Activated CD4-positive, alpha-beta T cell treated with anti-CD3 and anti-CD28 coated beads, Interleukin-2, amount 10 ng/mL, durations not matched to agents 7 days and 5 days (primary cell): ENCODE data around the gene CD300C. TPM values are rescaled to one million over a fixed set of nuclear protein-coding genes. Genes with fewer than 3 reads are reported as not detected.

Experiments
- CTCF ChIA-PET: fragments of 350-600 bp; sonication (Branson Sonifier 250); formaldehyde crosslinking; loops from one replicate; lab custom pipeline; 2021; ENCODE audit warnings: antibody characterized with exemption; lab: Charles Lee
- POLR2A ChIA-PET: fragments of 350-600 bp; sonication (Branson Sonifier 250); formaldehyde crosslinking; loops from one replicate; lab custom pipeline; 2021; ENCODE audit warnings: antibody characterized with exemption; lab: Charles Lee
- DNase-seq: peaks from one replicate; pipeline ENCODE4 v3.0.0-alpha.2; 2020
- H3K27ac Mint-ChIP-seq: one replicate; pipeline ENCODE4 v1.8.0; 2021; ENCODE audit warnings: mild to moderate bottlenecking, moderate library complexity, mixed read lengths
- H3K27me3 Mint-ChIP-seq: one replicate; pipeline ENCODE4 v1.8.0; 2021; ENCODE audit warnings: mixed read lengths
- H3K36me3 Mint-ChIP-seq: one replicate; pipeline ENCODE4 v1.8.0; 2021; ENCODE audit warnings: low read depth, mixed read lengths
- H3K4me1 Mint-ChIP-seq: one replicate; pipeline ENCODE4 v1.8.0; 2021; ENCODE audit warnings: mixed read lengths
- H3K4me3 Mint-ChIP-seq: one replicate; pipeline ENCODE4 v1.8.0; 2021; ENCODE audit warnings: mild to moderate bottlenecking, moderate library complexity, mixed read lengths
- H3K9me3 Mint-ChIP-seq: one replicate; pipeline ENCODE4 v1.8.0; 2021; ENCODE audit warnings: mixed read lengths
- total RNA-seq, 2 experiments: library from RNA; stranded (reverse); gene quantifications; one replicate each; pipeline ENCODE4 v1.2.3, GENCODE V29; 2021

Gene CD300C
- total RNA-seq, 2 experiments from 2014 or later: 0.52 to 0.57 TPM

DNA sequence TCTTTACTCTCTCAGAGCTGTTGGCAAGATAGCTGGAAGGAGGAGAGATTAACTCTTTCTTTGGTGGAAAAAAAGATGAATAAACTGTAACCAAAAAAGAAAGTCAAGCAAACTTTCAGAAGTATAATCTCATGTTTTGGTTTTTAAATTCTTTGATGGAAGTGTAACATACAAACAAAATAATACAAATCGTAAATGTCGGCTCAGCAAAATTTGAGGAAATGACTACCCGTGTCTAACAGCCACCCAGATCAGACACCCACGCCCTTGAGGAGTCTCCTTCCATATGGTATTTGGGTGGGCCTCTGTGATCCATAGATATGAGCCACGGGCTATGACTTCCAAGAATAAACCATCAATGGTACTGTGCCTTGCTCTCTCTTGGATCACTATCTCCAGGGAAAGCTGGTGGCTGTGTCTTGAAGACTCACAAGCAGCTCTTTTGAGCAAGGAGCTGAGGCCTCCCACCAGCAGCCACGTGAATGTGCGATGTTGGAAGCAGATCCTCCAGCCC is 9.6 kb upstream of the CD300C start:
- POLR2A ChIA-PET: no interaction called here
- peaks cover 6% of the 10 kb centered on the region for H3K27me3 Mint-ChIP-seq
- peaks cover 12% of the 10 kb centered on the region for H3K9me3 Mint-ChIP-seq
- H3K36me3 Mint-ChIP-seq: peaks cover 7% of the 10 kb centered on the region
- H3K4me3 Mint-ChIP-seq: no peak overlapping the region
- CTCF ChIA-PET: interaction anchor here (0.8 kb wide), 1 partner anchor 10 kb away, joined by 3 read pairs; the partner anchor contains the start of gene CD300C
- no peak for DNase-seq
- H3K27ac Mint-ChIP-seq: peak overlapping the region; percentile 9
- peaks cover 34% of the 10 kb centered on the region for H3K4me1 Mint-ChIP-seq

DNA sequence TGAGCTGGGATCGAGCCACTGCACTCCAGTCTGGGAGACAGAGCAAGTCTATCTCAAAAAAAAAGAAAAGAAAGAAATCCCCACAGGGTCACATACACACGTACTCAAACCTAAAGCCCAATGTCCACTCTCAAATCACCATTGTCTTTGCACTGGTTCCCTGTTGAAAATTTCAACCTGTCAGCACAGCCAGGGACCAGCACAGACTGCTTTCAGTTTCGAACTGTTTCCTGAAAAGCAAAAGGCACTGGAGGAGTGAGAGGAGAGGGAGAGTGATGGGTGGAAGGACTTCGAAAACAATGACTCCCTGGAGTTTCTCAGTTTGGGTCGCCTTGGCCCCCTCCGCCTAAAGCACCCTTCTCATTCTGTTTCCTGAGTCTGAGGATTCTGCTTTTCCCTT is 9.0 kb upstream of the CD300C start:
- peaks cover 6% of the 10 kb centered on the region for H3K27me3 Mint-ChIP-seq
- peaks cover 12% of the 10 kb centered on the region for H3K9me3 Mint-ChIP-seq
- ChIA-PET CTCF (no interaction called here), POLR2A (no interaction called here)
- H3K36me3 Mint-ChIP-seq: peaks cover 7% of the 10 kb centered on the region
- DNase-seq: no peak
- no peak overlapping the region for H3K4me3 Mint-ChIP-seq
- H3K4me1 Mint-ChIP-seq: peaks cover 34% of the 10 kb centered on the region
- peak overlapping the region; percentile 9 for H3K27ac Mint-ChIP-seq

DNA sequence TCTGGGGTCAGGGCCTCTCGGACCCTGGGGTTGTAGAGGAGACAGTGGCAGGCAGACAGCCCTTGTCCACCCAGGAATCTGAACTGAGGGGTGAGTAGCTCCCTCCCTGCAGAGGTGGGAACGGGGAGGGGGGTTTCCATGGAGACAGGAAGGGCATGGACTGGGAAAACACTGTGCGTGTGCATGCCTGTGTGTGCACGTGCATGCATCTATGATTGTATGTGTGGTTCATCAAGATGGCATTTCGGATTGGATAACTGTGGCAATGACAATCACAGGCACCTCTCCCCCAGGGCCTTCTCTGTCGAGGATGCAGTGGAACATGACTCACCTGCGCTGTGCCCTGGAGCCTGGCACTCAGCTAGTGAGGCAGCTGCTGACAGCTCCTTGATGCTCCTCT is 6.1 kb upstream of the CD300C start:
- CTCF ChIA-PET: no interaction called here
- H3K9me3 Mint-ChIP-seq: peaks cover 3% of the 10 kb centered on the region
- H3K27ac Mint-ChIP-seq: no peak overlapping the region
- peaks cover 2% of the 10 kb centered on the region for H3K36me3 Mint-ChIP-seq
- DNase-seq: no peak
- H3K4me3 Mint-ChIP-seq: no peak overlapping the region
- H3K4me1 Mint-ChIP-seq: peaks cover 26% of the 10 kb centered on the region
- H3K27me3 Mint-ChIP-seq: peaks cover 6% of the 10 kb centered on the region
- POLR2A ChIA-PET: no interaction called here

DNA sequence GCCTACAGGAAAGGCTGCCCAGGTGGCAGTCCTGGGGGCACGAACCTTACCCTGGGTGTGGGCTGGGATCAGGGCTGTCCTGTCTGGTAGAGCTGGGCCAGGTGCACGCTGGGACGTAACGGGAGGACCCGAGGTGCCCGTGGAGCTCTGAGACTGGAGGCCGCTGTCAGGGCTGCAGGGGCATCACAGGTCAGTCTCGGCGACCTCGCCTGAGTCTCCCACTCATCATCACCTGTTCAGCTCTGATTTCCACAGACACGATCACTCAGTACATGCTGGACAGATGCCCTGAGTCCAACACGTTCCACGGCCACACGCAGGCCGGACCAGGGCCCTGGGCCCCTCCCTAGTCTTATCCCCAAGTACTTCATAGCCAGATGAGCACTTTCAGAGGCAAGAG is 4.7 kb upstream of the CD300C start:
- CTCF ChIA-PET: no interaction called here
- Mint-ChIP-seq H3K4me3 (no peak overlapping the region), H3K9me3 (no peaks in the 10 kb centered on the region), H3K36me3 (no peaks in the 10 kb centered on the region), H3K4me1 (peaks cover 39% of the 10 kb centered on the region), H3K27me3 (peaks cover 6% of the 10 kb centered on the region), H3K27ac (no peak overlapping the region)
- POLR2A ChIA-PET: no interaction called here
- no peak for DNase-seq

DNA sequence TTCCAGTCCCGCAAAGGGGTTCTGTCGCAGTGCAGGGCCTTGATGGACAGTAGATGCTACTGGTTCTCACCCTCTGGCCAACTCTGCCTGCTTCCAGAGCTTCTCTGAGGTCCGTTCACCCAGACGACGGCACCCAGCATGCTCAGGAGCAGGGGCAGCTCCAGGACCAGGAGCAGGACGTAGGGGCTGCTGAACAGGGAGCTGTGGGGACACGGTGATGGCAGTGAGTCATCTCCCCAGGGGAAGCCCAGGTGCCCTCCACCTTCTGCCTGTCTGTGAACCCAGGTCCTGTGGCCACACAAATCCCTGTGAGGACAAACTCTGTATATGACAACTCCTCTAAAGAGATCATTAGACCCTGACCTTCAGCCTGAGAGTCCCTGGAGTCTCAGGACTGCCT is 3.4 kb upstream of the CD300C start:
- no peak overlapping the region for H3K4me3 Mint-ChIP-seq
- no peak overlapping the region for H3K27ac Mint-ChIP-seq
- no peaks in the 10 kb centered on the region for H3K36me3 Mint-ChIP-seq
- peaks cover 6% of the 10 kb centered on the region for H3K27me3 Mint-ChIP-seq
- peaks cover 41% of the 10 kb centered on the region for H3K4me1 Mint-ChIP-seq
- ChIA-PET POLR2A (no interaction called here), CTCF (interaction anchor here (0.5 to 2.0 kb wide), 3 partner anchors 10 to 324 kb away, joined by 3 to 4 read pairs (median 3); no protein-coding TSS in a partner anchor)
- DNase-seq: no peak
- H3K9me3 Mint-ChIP-seq: no peaks in the 10 kb centered on the region

DNA sequence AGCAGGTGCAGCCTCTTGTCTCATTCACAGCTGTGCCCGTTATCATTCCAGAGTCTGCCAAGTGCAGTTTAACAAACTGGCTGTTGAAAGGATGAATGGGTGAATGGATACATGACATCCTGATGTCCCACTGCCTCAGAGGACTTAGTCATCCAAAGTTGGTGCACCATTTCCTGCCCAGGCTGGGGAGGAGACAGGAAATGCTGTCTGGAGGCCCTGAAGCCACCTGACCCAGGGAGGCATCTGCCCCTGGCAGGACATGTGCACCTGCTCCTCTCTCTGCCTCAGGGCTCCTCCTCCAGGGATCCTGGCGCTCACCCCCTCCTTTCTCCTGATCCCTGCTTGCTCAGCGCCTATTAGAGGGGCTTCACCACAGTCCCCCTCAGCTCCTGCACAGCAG is 1.8 kb upstream of the CD300C start:
- no peaks in the 10 kb centered on the region for H3K36me3 Mint-ChIP-seq
- H3K4me1 Mint-ChIP-seq: peaks cover 42% of the 10 kb centered on the region
- DNase-seq: peak; percentile 50
- H3K4me3 Mint-ChIP-seq: no peak overlapping the region
- CTCF ChIA-PET: interaction anchor here (2.0 kb wide), 1 partner anchor 8 kb away, joined by 4 read pairs; no protein-coding TSS in a partner anchor
- peak overlapping the region; percentile 80 for H3K27ac Mint-ChIP-seq
- no peaks in the 10 kb centered on the region for H3K9me3 Mint-ChIP-seq
- POLR2A ChIA-PET: no interaction called here
- H3K27me3 Mint-ChIP-seq: no peaks in the 10 kb centered on the region

DNA sequence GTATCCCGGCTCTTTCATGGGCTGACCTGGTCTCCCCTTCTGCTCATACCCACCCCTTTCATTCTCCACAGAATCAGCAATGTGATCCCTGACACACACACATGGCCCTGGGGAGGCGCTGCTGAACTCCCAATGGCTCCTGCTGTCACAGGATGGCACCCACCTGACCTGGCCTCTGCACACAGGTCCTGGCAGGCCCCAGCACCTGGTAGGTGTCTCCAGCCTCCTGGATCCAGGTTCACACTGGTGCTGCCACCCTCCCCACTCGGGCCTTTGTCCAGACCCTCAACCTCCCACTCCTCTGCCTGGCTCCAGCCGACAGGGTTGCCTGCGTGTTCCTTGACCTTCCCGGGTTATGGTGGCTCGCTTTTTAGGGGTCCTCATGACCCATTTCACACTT is 1.3 kb upstream of the CD300C start:
- Mint-ChIP-seq H3K27ac (peak overlapping the region; percentile 80), H3K36me3 (no peaks in the 10 kb centered on the region), H3K9me3 (no peaks in the 10 kb centered on the region), H3K4me1 (peaks cover 42% of the 10 kb centered on the region), H3K4me3 (no peak overlapping the region), H3K27me3 (no peaks in the 10 kb centered on the region)
- DNase-seq: no peak
- POLR2A ChIA-PET: no interaction called here
- CTCF ChIA-PET: no interaction called here

DNA sequence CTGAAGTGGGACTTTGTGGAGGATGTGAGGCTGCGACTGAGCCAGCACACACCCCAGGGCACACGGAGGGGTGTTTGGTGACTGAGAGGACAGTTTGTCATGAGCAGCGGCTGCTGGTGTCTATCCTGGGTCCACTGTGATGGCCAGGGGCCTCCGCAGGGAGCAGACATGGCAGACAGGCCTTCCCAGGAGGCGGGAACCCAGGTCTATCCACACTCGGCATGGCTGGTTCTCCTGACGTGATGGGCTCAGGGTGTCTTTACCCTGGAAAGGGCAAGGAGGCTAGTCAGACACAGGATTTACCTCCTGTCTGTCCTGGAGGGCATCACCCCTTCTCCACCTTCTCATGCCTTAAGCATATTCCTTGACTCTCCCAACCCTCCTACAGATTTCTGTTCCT is 671 bp upstream of the CD300C start:
- peak overlapping the region; percentile 47 for H3K27ac Mint-ChIP-seq
- ChIA-PET POLR2A (no interaction called here), CTCF (interaction anchor here (0.7 kb wide), 1 partner anchor 89 kb away, joined by 4 read pairs; no protein-coding TSS in a partner anchor)
- H3K4me3 Mint-ChIP-seq: no peak overlapping the region
- H3K9me3 Mint-ChIP-seq: no peaks in the 10 kb centered on the region
- H3K36me3 Mint-ChIP-seq: no peaks in the 10 kb centered on the region
- peaks cover 42% of the 10 kb centered on the region for H3K4me1 Mint-ChIP-seq
- no peaks in the 10 kb centered on the region for H3K27me3 Mint-ChIP-seq
- no peak for DNase-seq

DNA sequence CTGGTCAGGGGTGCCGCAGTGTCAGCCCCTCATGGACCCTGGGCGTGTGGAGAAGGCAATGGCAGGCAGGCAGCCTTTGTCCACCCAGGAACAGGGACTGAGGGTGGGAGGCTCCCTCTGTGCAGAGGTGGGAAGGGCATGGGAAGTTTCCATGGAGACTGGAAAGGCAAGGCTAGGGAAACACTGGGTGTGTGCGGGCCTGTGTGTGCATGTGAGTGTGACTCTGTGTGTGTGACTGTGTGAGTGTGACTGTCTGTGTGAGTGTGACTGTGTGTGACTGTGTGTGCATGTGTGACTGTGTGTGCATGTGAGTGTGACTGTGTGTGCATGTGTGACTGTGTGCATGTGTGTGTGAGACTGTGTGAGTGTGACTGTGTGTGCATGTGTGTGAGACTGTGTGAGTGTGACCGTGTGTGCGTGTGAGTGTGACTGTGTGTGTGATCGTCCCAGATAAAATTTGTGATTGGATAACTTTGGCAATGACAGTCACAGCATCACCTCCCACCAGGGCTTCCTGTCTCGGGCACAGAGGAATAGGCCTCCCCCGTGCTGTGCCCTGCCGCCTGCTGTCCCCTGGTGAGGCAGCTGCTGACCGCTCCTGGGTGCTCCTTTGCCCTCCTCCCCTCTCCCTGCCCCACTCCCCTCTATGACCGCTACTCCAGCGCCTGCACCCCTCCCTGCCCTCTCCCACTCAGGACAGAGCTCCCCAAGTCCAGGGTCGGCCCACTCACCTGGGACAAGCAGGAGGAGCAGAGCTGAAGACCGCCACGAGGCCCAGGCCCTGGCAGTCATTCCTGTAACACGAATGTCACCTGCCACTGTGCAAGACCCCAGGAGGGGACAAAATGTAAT is 698 bp downstream of the CD300C start:
- POLR2A ChIA-PET: no interaction called here
- Mint-ChIP-seq H3K4me3 (no peak overlapping the region), H3K9me3 (no peaks in the 10 kb centered on the region), H3K27me3 (no peaks in the 10 kb centered on the region), H3K36me3 (no peaks in the 10 kb centered on the region), H3K4me1 (peaks cover 42% of the 10 kb centered on the region), H3K27ac (peak overlapping the region; percentile 57)
- CTCF ChIA-PET: interaction anchor here (1.0 to 1.2 kb wide), 3 partner anchors 11 to 36 kb away, joined by 3 read pairs; no protein-coding TSS in a partner anchor
- no peak for DNase-seq

DNA sequence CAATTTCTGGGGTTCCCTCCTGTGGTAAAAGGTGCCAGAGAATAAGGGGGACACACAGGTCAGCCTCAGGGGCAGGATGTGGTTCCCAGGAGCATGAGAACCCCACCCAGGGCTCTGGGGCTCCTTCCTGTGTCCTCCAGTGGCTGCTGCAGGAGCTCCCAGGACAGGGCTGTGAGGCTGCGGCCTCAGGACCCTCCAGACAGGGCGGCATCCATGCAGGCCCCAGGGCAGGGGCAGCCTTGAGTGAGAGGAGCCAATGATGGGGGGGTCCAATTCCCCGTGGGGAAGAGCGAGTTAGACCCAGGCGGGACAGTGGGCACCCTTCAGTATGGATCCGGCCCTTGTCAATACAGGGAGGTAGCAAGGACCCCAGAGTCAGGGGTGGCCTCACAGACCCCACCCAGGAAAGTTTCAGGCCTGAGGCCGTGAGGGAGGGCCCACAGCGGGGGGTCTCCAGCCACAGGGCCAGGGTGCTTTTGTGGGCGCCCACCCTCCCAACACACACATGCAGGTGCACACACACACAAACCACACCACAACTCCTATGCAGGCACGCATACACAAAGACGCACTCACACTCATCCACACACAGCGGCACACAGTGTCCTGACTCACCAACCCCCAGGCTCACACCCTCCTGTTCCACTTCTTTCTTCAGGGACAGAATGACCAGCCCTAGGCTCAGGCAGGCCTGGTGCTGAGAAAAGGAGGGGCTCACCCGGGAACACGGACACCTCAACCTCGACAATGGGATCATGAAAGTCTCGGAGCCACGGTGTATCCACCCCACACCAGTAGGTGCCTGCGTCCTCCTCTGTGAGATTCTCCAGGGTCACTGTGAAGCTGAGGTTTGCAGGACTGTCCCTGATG is 1.8 kb downstream of the CD300C start:
- Mint-ChIP-seq H3K36me3 (no peaks in the 10 kb centered on the region), H3K27ac (no peak overlapping the region), H3K4me3 (no peak overlapping the region), H3K4me1 (peaks cover 42% of the 10 kb centered on the region), H3K27me3 (peaks cover 2% of the 10 kb centered on the region), H3K9me3 (no peaks in the 10 kb centered on the region)
- DNase-seq: no peak
- ChIA-PET CTCF (interaction anchor here (0.9 kb wide), 1 partner anchor 23 kb away, joined by 3 read pairs; the partner anchor contains the start of gene CD300H), POLR2A (no interaction called here)

DNA sequence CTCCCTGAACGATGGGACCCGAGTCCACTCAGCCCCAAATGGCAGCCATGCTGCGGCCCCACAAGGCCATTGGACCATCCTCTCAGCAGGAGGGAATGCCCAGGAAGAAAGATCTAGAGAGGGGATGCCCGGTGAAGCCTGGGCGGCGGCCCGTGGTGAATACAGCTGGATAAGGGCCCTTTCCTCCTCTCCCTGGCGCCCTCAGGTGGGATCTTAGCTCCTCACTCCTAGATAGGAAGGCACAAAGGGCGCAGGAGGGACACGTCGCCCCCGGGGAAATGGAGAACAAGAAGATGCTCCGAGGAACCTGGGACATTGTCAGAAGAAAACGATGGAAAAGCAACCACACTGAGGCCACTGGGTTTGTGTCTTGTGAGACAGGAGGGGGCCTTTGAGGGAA is 2.5 kb downstream of the CD300C start:
- H3K27ac Mint-ChIP-seq: no peak overlapping the region
- no peaks in the 10 kb centered on the region for H3K36me3 Mint-ChIP-seq
- H3K4me3 Mint-ChIP-seq: no peak overlapping the region
- DNase-seq: no peak
- H3K9me3 Mint-ChIP-seq: no peaks in the 10 kb centered on the region
- POLR2A ChIA-PET: no interaction called here
- CTCF ChIA-PET: interaction anchor here (0.9 kb wide), 1 partner anchor 24 kb away, joined by 3 read pairs; the partner anchor contains the start of gene CD300H
- peaks cover 37% of the 10 kb centered on the region for H3K4me1 Mint-ChIP-seq
- H3K27me3 Mint-ChIP-seq: peaks cover 2% of the 10 kb centered on the region

DNA sequence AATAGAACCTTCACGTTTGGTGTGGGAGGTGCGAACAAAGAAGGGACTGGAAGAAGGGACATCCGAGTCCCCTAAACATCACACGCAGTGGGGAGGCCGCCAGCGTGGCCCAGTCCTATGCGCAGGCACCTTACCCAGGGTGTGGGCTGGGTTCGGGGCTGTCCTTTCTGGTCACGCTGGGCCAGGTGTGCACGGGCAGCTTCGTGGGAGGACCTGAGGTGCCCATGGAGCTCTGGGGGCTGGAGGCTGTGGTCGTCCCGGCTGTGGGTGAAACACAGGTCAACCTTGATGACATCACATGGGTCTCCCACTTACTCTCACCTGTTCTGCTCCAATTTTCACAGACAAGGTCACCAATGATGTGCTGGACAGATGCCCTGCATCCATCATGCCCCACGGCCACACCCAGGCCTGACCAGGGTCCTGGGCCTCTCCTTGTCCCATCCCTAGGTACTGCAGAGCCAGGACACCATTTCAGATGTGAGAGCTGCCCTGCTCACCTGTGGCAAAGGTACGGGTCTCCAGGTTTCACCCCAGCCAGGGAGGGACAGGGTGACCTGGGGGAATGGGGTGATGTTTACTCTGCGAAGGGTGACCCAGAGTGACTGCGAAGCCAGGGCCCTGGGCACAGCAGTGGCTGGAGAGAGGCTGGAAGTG is 3.1 kb downstream of the CD300C start:
- ChIA-PET POLR2A (no interaction called here), CTCF (interaction anchor here (0.9 kb wide), 1 partner anchor 24 kb away, joined by 3 read pairs; the partner anchor contains the start of gene CD300H)
- Mint-ChIP-seq H3K4me1 (peaks cover 32% of the 10 kb centered on the region), H3K4me3 (no peak overlapping the region), H3K36me3 (no peaks in the 10 kb centered on the region), H3K27ac (no peak overlapping the region), H3K9me3 (no peaks in the 10 kb centered on the region), H3K27me3 (peaks cover 5% of the 10 kb centered on the region)
- DNase-seq: no peak
